KG1 (cell line): ENCODE results near the gene WDR81.
"Not testable (repeated sequence)": the region's sequence is repeated elsewhere in the genome, so short reads cannot be mapped to it uniquely, and the experiment has no call there.

Experiments
- DNase-seq: peaks from one replicate; lab custom pipeline; 2025; lab: John Stamatoyannopoulos, UW

The WDR81 gene

GRCh38 chr17:1713160-1713877 is 11.2 kb upstream of the WDR81 start:
- DNase-seq, result no peak

DNA sequence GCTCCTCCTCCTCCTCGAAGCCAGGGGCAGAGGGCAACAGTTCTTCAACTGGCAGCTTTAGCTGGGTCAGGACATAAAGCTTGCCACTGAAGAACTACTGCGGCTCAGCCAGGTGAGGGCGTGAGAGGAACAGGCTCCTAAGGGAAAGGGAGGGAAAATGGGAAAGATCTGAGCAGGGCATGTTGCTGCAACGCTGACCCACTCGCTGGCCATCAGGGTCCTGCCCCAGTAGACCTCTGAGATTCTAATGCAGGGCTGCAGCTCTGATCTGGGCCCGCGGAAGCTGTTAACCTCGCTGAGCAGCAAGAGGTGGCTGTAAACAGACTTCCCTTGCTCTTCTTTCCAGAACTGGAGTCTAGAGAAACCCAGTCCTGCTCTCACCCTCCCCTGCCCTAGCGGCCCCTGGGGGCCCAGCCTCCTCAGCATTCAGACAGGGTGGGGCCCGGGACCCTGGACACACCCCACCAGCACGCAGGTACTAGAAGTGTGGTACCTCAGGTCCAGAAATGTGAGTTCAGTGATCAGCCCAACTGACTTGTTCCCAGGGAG is 10.6 kb upstream of the WDR81 start:
- no peak for DNase-seq

- no peak for DNase-seq
Observed at GRCh38 chr17:1714427-1714979, 10.0 kb upstream of the WDR81 start.

DNA sequence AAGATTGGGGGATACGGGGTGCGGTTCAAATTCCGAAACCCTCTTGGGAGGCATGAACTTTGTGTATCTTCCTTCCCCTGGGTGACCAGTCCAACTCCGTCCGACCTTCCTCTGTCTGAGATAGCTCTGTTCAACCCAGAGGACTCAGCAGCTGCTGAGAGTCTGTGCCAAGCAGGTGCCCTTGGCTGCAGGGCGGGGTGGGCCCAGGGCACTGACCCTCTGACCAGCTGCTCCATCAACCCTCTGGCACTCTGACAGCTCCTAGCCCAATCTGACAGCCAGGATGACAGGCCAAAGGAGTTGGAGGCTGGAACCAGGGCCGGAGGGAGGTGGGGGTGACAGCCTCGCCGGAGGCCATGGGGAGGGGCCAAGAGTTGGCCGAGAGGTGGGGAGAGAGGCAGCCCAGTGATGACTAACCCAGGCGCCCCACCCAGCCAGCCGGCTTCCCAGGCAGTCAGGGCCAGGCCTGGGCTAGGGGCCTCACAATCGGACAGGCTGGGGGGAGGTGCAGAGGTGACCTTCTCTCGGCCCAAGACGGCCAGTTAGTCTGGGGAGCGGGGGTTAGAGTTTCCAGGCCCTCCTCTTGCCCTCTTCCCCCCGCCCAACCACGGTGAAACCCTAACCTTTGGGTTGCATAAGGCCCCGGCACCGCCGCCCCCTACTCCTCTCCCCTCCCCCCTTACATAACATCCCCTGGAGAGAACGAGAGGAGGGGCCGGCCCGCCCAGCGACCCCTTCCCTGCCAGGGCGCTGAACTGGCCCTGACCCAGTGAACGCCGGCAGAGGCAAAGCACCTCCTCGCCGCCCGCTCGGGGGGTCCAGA is 9.3 kb upstream of the WDR81 start:
- no peak for DNase-seq

GRCh38 chr17:1715803-1716075 is 8.8 kb upstream of the WDR81 start:
- no peak for DNase-seq

DNA sequence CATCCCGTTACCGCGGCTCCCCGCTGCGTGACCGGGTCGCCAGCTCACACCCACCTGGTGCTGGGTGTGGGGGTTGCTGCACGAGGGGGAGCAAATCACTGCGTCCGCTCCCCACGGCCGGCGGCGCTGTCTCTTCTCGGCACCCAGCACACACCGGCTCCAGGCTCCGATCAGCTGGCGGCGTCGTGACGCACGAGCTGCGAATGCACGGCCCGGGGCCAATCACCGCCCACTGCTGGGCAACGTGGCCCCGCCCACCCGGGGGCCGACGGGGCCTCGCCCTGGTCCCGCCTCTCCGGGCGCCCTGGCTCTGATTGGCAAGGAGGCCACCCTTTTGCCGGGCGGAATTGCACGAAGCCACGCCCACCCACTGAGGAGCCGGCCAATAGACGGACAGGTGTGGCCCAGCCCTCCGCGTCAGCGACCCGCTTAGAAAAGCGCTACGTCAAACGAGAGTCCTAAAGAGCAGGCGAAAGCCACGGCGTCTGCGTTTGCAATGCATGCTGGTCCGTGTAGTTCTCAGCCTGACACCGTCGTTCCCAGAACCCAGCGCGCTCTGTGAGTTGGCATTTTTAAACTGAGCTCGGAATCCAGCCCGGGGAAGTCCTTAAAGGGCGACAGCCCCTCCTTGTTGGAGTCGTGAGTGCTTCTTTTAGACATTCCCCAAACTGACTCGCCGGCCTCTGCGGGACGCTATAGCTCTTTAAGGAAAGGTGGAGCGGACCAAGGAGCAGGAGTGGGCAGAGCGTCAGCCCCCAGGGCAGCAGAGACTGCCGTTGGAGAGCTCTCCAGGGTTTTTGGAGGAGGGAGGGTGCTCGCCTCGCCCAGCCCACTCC is 8.2 kb upstream of the WDR81 start:
- peak; percentile 82 for DNase-seq

DNA sequence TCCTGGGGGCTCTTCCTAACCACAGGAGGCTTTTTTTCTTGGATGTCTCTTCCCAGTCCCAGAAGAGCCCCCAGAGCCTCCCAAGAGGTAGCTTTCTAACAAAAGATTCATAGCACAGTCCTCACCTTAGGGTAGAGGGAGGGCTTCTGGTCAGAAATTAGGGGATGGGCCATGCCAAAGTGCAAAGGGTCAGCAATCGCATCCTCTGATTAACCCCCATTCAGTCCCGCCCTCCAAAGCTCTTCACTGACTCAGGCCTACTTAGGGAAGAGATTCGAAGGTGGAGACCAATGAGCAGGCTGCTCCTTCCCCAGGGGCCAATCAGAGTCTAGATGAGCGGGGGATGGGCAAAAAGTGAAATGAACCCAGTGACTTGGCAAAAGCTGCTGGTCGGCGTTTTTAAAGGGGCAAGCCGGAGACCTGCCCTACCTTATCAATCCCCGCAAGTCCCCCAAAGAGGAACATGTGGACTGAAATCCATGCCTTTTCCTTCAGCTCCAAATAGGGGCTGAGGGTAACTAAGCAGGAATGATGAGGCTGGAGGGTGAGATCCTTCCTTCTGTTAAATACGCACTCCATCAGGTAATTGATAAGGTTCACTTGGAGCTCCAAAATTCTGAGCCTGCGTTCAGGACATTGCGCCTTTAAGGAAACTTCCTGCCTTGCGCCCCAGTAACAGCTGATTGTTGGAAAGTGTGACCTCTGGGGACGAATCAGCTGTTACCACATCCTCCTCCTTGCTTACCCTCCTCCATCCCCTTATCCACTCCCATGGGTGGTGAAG is 7.4 kb upstream of the WDR81 start:
- peak; percentile 49 for DNase-seq

GRCh38 chr17:1718362-1719165 is 5.9 kb upstream of the WDR81 start:
- no peak for DNase-seq

- no peak for DNase-seq
Observed at GRCh38 chr17:1720856-1721386, 3.6 kb upstream of the WDR81 start.

DNA sequence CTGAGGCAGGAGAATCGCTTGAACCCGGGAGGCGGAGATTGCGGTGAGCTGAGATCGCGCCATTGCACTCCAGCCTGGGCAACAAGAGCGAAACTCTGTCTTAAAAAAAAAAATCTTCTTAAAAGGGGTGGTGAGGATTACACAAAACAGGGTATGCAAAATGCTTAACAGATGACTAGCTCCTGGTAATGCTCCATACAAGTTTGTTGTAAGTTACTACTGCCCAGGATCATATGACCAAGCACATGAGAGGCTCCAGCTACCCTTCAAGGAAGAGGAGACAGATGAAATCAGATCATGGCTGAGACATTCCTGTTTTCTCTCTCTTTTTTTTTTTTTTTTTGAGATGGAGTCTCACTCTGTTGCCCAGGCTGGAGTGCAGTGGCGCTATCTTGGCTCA is 2.5 kb upstream of the WDR81 start:
- DNase-seq, result not testable (repeated sequence)

GRCh38 chr17:1724869-1725641 is 551 bp downstream of the WDR81 start:
- DNase-seq, result no peak

- DNase-seq, result no peak
Observed at GRCh38 chr17:1725642-1726511, 1.4 kb downstream of the WDR81 start.

DNA sequence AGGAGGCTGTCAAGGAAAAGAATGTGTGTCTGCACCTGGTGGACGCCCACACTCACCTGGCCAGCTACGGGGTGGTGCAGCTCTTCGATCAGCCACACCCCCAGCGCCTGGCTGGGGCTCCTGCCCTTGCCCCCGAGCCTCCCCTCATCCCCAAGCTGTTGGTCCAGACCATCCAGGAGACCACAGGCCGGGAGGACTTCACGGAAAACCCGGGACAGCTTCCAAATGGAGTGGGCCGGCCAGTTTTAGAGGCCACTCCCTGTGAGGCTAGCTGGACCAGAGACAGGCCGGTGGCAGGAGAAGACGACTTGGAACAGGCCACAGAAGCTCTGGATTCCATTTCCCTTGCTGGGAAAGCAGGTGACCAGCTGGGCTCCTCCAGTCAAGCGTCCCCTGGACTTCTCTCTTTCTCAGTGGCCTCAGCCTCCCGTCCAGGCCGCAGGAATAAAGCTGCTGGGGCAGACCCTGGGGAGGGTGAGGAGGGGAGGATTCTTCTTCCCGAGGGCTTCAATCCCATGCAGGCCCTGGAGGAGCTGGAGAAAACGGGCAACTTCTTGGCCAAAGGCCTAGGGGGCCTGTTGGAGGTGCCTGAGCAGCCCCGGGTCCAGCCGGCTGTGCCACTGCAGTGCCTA is 2.2 kb downstream of the WDR81 start:
- no peak for DNase-seq

DNA sequence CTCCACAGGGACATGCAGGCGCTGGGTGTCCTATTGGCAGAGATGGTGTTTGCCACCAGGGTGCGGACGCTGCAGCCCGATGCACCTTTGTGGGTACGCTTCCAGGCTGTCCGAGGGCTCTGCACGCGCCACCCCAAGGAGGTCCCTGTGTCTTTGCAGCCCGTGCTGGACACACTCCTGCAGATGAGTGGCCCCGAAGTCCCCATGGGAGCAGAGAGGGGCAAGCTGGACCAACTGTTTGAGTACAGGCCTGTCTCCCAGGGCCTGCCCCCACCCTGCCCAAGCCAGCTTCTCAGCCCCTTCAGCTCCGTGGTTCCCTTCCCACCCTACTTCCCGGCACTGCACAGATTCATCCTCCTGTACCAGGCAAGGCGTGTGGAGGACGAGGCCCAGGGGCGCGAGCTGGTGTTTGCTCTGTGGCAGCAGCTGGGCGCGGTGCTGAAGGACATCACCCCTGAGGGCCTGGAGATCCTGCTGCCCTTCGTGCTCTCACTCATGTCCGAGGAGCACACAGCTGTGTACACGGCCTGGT is 2.8 kb downstream of the WDR81 start:
- no peak for DNase-seq

- DNase-seq, result no peak
Observed at GRCh38 chr17:1727876-1728630, 3.5 kb downstream of the WDR81 start.

- no peak for DNase-seq
Observed at GRCh38 chr17:1729966-1730325, 5.4 kb downstream of the WDR81 start.
